SK-N-MC (cell line): ENCODE measurements around the gene EPAS1.

ENCODE experiments used
- DNase-seq: peaks from one replicate; pipeline ENCODE4 v3.0.0-alpha.2; 2011; ENCODE audit warnings: low read depth, low spot score
- H3K27ac ChIP-seq: fragments of 200-600 bp; sonication (generic); 2 replicates; pipeline ENCODE4 v1.5.1; 2016; ENCODE audit warnings: mixed run types
- H3K36me3 ChIP-seq: fragments of 200-600 bp; sonication (generic); 2 replicates; pipeline ENCODE4 v1.6.1; 2017; ENCODE audit warnings: antibody characterized with exemption, low read length, mixed read lengths; ENCODE audit not compliant: insufficient read depth
- H3K4me3 ChIP-seq: fragments of 200-600 bp; sonication (generic); 2 replicates; pipeline ENCODE4 v1.5.1; 2016
- H3K9ac ChIP-seq: fragments of 200-600 bp; sonication (generic); 2 replicates; pipeline ENCODE4 v1.8.0; 2017; ENCODE audit warnings: mixed run types, mixed read lengths; ENCODE audit not compliant: insufficient read length
- H3K9me3 ChIP-seq: fragments of 200-600 bp; sonication (generic); 2 replicates; pipeline ENCODE4 v1.6.1; 2017; ENCODE audit warnings: low read depth, mild to moderate bottlenecking, antibody characterized with exemption, low read length, moderate library complexity, mixed read lengths
- EZH2 ChIP-seq: fragments of 200-600 bp; sonication (generic); IDR thresholded peaks from one replicate; pipeline ENCODE4 v1.6.1; 2017; ENCODE audit warnings: antibody characterized with exemption
- FOXP2 ChIP-seq: optimal IDR thresholded peaks from 2 replicates; pipeline ENCODE3; 2011; ENCODE audit warnings: mild to moderate bottlenecking, moderate library complexity; ENCODE audit not compliant: insufficient read depth; ENCODE audit errors: extremely low read length, control extremely low read depth
- POLR2AphosphoS5 ChIP-seq: IDR thresholded peaks from 2 replicates; pipeline ENCODE4 v1.6.1; 2012; ENCODE audit warnings: mild to moderate bottlenecking, low read depth, low read length, borderline replicate concordance

The EPAS1 gene

GRCh38 chr2:46302005-46302695 is 4.9 kb downstream of the EPAS1 start:
- Histone ChIP-seq H3K36me3 (no peaks in the 10 kb centered on the region), H3K9ac (no peak overlapping the region), H3K27ac (no peak overlapping the region), H3K9me3 (no peaks in the 10 kb centered on the region), H3K4me3 (no peak overlapping the region)
- no peak for DNase-seq
- TF ChIP-seq FOXP2: no peak
- no peak for TF ChIP-seq EZH2

- DNase-seq: no peak
- H3K36me3 ChIP-seq: no peaks in the 10 kb centered on the region
- TF ChIP-seq FOXP2 (no peak), EZH2 (no peak), POLR2AphosphoS5 (no peak)
- no peak overlapping the region for H3K27ac ChIP-seq
- H3K9ac ChIP-seq: no peak overlapping the region
- no peak overlapping the region for H3K4me3 ChIP-seq
- H3K9me3 ChIP-seq: no peaks in the 10 kb centered on the region
Measured at GRCh38 chr2:46303233-46303632, 6.0 kb downstream of the EPAS1 start.

GRCh38 chr2:46303822-46304221 is 6.6 kb downstream of the EPAS1 start:
- H3K9me3 ChIP-seq: no peaks in the 10 kb centered on the region
- no peak overlapping the region for H3K9ac ChIP-seq
- TF ChIP-seq FOXP2 (no peak), EZH2 (no peak), POLR2AphosphoS5 (no peak)
- no peak for DNase-seq
- H3K36me3 ChIP-seq: no peaks in the 10 kb centered on the region
- no peak overlapping the region for H3K4me3 ChIP-seq
- no peak overlapping the region for H3K27ac ChIP-seq

DNA sequence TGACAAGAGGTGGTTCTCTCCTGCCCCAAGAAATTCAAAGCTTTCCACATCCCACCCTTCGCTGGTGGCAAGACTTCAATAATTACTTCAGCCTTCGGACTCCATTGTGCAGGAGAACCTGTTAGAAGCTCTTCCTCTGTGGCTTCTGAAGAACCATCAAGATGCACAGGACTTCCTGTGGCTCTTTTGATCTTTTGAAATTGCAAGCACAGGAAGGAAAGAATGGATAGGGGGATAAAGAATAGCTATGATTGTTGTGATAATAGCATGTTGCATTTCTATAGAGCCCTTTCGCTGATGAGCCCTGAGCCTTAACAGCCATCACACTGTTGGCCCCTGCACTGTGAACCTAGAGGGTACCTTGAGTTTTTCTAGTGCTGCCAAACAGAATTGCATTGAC is 7.4 kb downstream of the EPAS1 start:
- Histone ChIP-seq H3K4me3 (no peak overlapping the region), H3K27ac (no peak overlapping the region), H3K9ac (no peak overlapping the region), H3K36me3 (no peaks in the 10 kb centered on the region), H3K9me3 (no peaks in the 10 kb centered on the region)
- TF ChIP-seq POLR2AphosphoS5 (no peak), EZH2 (no peak), FOXP2 (no peak)
- no peak for DNase-seq

DNA sequence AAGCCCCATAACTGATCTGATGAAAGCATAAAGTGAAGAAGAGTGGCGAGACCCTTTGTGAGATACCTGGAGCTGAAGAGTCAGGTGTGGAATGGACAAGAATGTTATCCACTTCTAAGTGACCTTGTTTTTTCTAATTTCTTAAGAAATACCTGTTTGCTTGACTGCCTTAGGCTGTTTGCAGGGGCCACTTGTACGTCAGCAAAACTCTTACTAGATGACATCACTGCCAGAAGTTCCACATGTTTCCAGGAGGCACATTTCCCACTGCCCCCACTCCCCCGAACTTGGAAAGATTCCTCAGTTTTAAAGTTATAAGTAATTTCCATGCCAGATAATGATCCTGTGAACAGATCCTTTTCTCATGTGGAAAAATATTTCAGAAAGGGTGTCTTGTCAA is 8.0 kb downstream of the EPAS1 start:
- H3K36me3 ChIP-seq: no peaks in the 10 kb centered on the region
- no peak overlapping the region for H3K9ac ChIP-seq
- no peak for TF ChIP-seq POLR2AphosphoS5
- no peak overlapping the region for H3K4me3 ChIP-seq
- H3K27ac ChIP-seq: no peak overlapping the region
- no peak for DNase-seq
- H3K9me3 ChIP-seq: no peaks in the 10 kb centered on the region

- DNase-seq: no peak
- no peaks in the 10 kb centered on the region for H3K36me3 ChIP-seq
- H3K27ac ChIP-seq: no peak overlapping the region
- TF ChIP-seq EZH2 (no peak), FOXP2 (no peak), POLR2AphosphoS5 (no peak)
- H3K4me3 ChIP-seq: no peak overlapping the region
- no peak overlapping the region for H3K9ac ChIP-seq
- no peaks in the 10 kb centered on the region for H3K9me3 ChIP-seq
Measured at GRCh38 chr2:46305767-46306166, 8.6 kb downstream of the EPAS1 start.

- TF ChIP-seq EZH2 (no peak), POLR2AphosphoS5 (no peak), FOXP2 (no peak)
- no peak overlapping the region for H3K27ac ChIP-seq
- H3K9me3 ChIP-seq: no peaks in the 10 kb centered on the region
- DNase-seq: no peak
- H3K36me3 ChIP-seq: no peaks in the 10 kb centered on the region
- H3K4me3 ChIP-seq: no peak overlapping the region
- no peak overlapping the region for H3K9ac ChIP-seq
Measured at GRCh38 chr2:46306330-46306751, 9.1 kb downstream of the EPAS1 start.

- DNase-seq: no peak
Measured at GRCh38 chr2:46306988-46307655, 9.9 kb downstream of the EPAS1 start.

GRCh38 chr2:46308081-46308480 is 10.9 kb downstream of the EPAS1 start:
- no peaks in the 10 kb centered on the region for H3K9me3 ChIP-seq
- TF ChIP-seq EZH2: no peak
- no peak for TF ChIP-seq FOXP2
- no peak for TF ChIP-seq POLR2AphosphoS5
- H3K36me3 ChIP-seq: no peaks in the 10 kb centered on the region
- no peak overlapping the region for H3K27ac ChIP-seq
- no peak overlapping the region for H3K9ac ChIP-seq
- no peak overlapping the region for H3K4me3 ChIP-seq
- no peak for DNase-seq

More at GRCh38 chr2:46306988-46307655, 9.9 kb downstream of the EPAS1 start:
- no peak overlapping the region for H3K4me3 ChIP-seq
- no peaks in the 10 kb centered on the region for H3K36me3 ChIP-seq
- TF ChIP-seq EZH2 (no peak), FOXP2 (no peak), POLR2AphosphoS5 (no peak)
- H3K27ac ChIP-seq: no peak overlapping the region
- no peaks in the 10 kb centered on the region for H3K9me3 ChIP-seq
- no peak overlapping the region for H3K9ac ChIP-seq
